Activated effector memory CD4-positive, alpha-beta T cell treated with anti-CD3 and anti-CD28 coated beads, Interleukin-2, amount 50 U/mL, for 16 hours (primary cell): ENCODE measurements around the gene APOE.

Experiments
- DNase-seq: peaks from one replicate; pipeline ENCODE4 v3.0.0-alpha.2; 2020

APOE gene

DNA sequence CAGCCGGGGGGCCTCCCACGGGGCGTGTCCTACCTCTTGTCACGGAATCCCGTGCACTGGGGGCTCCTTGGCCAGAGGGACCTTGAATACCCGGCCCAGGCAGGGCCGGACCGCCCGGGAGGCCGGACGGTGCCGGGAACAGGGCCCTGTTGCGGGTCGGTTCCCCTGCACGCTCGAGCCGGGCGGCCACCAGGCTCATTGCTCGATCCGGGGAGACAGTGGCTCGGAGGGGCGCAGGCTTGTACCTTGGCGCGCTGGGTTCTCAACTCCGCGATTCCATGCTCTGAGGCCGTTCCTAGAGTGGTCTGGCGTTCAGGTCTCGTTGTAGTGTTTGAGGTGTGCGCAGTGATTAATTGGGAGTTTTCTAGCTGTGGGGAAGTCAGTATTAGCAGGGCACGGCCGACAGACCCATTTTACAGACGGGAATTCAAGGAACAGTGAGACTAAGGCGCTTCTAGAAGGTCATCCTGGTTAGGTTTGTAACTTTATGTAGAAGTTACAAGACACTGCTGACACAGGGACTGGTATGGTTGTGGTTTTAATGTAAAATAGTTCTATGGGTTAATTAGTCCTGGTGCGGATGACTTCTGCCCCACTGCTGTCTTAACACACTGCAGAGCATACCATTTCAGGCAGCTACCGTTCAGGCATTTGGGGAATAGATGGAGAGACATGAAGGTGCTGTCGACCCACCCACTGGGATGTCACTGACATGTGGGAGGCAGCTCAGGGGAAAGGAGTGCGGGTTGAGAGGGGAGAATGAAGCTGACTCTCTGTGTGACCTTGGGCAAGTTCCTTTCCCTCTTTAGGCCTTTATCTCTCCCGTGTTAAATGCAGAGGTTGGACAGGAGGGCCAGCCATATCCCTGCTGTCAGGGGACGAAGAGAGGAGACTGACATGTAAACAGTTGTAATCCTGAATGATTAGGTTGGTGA is 50.2 kb downstream of the APOE start:
- DNase-seq = no peak

GRCh38 chr19:44957526-44957925 is 51.9 kb downstream of the APOE start:
- no peak for DNase-seq

DNA sequence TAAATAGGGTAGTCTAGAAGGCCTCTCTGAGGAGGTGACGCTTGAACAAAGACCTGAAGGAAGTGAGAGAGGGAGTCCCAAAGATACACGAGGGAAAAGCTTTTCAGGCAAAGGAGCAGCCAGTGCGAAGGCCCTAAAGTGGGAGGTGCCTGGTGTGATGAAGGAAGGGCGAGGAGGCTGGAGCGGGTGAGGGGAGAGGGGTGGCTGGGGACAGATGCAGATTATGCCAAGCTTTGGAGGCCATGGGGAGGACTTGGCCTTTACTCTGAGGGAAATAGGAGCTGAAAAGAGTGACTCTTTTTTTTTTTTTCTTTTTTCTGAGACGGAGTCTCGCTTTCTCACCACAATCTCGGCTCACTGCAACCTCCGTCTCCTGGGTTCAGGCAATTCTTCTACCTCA is 52.5 kb downstream of the APOE start:
- DNase-seq = no peak
